Transverse colon (tissue), 3 donors: ENCODE results near the gene SLC6A13.

ENCODE experiments used
- POLR2A ChIP-seq: fragments of 450-650 bp; IDR thresholded peaks from one replicate; pipeline ENCODE4 v1.6.1; 2016; ENCODE audit warnings: antibody characterized with exemption, mild to moderate bottlenecking, moderate library complexity
- TF ChIP-seq, protein P1 (sequence below), 5 experiments: fragments of 200-600 bp in 3 of 5; fragments of 450-650 bp in 2 of 5; sonication (generic) in 3 of 5; IDR thresholded peaks; 1 replicate in 2 of 5; 2 replicates in 3 of 5; pipeline ENCODE4 v1.5.1; 2016 to 2017; ENCODE audit warnings: antibody characterized with exemption in 5 of 5, inconsistent platforms in 3 of 5, mild to moderate bottlenecking in 2 of 5, moderate library complexity in 1 of 5

DNA sequence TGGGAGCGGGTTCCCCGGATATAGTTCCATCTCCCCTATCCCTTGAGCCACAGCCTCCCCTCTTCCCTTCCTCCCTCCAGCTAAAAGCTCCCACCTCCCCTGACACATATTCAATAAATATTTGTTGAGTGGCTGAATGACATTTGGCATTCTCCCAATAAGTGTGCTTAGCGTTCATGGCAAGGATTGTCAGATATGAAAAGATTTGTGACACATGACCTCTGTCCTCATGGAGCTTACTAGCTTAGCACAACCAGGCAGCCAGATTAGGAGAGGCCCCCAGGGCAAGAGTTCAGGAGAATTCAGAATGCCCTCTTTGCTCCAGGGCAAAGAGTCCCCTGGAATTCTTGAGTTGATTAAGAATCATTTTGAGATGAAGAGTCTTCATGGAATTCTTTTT, 26.2 kb downstream of the SLC6A13 start:
- no peak for TF ChIP-seq POLR2A
- TF ChIP-seq, protein P1, sequence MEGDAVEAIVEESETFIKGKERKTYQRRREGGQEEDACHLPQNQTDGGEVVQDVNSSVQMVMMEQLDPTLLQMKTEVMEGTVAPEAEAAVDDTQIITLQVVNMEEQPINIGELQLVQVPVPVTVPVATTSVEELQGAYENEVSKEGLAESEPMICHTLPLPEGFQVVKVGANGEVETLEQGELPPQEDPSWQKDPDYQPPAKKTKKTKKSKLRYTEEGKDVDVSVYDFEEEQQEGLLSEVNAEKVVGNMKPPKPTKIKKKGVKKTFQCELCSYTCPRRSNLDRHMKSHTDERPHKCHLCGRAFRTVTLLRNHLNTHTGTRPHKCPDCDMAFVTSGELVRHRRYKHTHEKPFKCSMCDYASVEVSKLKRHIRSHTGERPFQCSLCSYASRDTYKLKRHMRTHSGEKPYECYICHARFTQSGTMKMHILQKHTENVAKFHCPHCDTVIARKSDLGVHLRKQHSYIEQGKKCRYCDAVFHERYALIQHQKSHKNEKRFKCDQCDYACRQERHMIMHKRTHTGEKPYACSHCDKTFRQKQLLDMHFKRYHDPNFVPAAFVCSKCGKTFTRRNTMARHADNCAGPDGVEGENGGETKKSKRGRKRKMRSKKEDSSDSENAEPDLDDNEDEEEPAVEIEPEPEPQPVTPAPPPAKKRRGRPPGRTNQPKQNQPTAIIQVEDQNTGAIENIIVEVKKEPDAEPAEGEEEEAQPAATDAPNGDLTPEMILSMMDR (IDR thresholded peaks at IDR 0.05), result no peak
